SK-N-SH treated with all-trans-retinoic acid at 6 μM for 48 hours (cell line): ENCODE data around the gene ARHGAP44.

Experiments
- ATAC-seq: fragments of 200-7000 bp; cut with Tn5 transposase; 3 replicates; pipeline ENCODE4 v1.9.1; 2020; ENCODE audit warnings: mild to moderate bottlenecking, moderate library complexity
- ARNTL ChIP-seq: fragments of 450-650 bp; formaldehyde crosslinking; IDR thresholded peaks from 2 replicates; pipeline ENCODE4 v1.5.0; 2020; ENCODE audit warnings: low read depth, mild to moderate bottlenecking, moderate library complexity, borderline replicate concordance
- BACH2 ChIP-seq: fragments of 250-450 bp; sonication (Bioruptor Pico); IDR thresholded peaks from 2 replicates; pipeline ENCODE4 v1.9.0; 2021; ENCODE audit warnings: mild to moderate bottlenecking, borderline replicate concordance
- CREB5 ChIP-seq: fragments of 250-450 bp; sonication (Bioruptor Pico); IDR thresholded peaks from 2 replicates; pipeline ENCODE4 v1.5.1; 2020; ENCODE audit warnings: low read depth, mild to moderate bottlenecking, moderate library complexity
- CSDC2 ChIP-seq: fragments of 250-450 bp; sonication (Bioruptor Pico); IDR thresholded peaks from 2 replicates; pipeline ENCODE4 v1.5.0; 2020; ENCODE audit warnings: mild to moderate bottlenecking, moderate library complexity
- CSRNP3 ChIP-seq: fragments of 250-450 bp; sonication (Bioruptor Pico); IDR thresholded peaks from 2 replicates; pipeline ENCODE4 v1.5.1; 2021; ENCODE audit warnings: mild to moderate bottlenecking, moderate library complexity
- ESRRG ChIP-seq: fragments of 250-450 bp; sonication (Bioruptor Pico); IDR thresholded peaks from 2 replicates; pipeline ENCODE4 v1.6.1; 2021; ENCODE audit warnings: mild to moderate bottlenecking
- GLIS3 ChIP-seq: fragments of 250-450 bp; sonication (Bioruptor Pico); IDR thresholded peaks from 2 replicates; pipeline ENCODE4 v1.5.0; 2020; ENCODE audit warnings: mild to moderate bottlenecking, moderate library complexity
- ISL1 ChIP-seq: fragments of 250-450 bp; sonication (Bioruptor Pico); IDR thresholded peaks from 2 replicates; pipeline ENCODE4 v2.1.2; 2022; ENCODE audit warnings: mild to moderate bottlenecking, moderate library complexity
- OSR1 ChIP-seq: fragments of 250-450 bp; sonication (Bioruptor Pico); IDR thresholded peaks from 2 replicates; pipeline ENCODE4 v1.8.0; 2022; ENCODE audit warnings: moderate library complexity, mild to moderate bottlenecking, inconsistent platforms
- PATZ1 ChIP-seq: fragments of 250-450 bp; sonication (Bioruptor Pico); IDR thresholded peaks from 2 replicates; pipeline ENCODE4 v1.8.0; 2020; ENCODE audit warnings: mild to moderate bottlenecking, moderate library complexity, borderline replicate concordance
- POU6F1 ChIP-seq: fragments of 250-450 bp; sonication (Bioruptor Pico); IDR thresholded peaks from 2 replicates; pipeline ENCODE4 v1.8.0; 2021; ENCODE audit warnings: low read depth, mild to moderate bottlenecking, moderate library complexity, borderline replicate concordance
- PPARA ChIP-seq: fragments of 250-450 bp; sonication (Bioruptor Pico); IDR thresholded peaks from 2 replicates; pipeline ENCODE4 v1.5.0; 2020; ENCODE audit warnings: mild to moderate bottlenecking, borderline replicate concordance
- RARB ChIP-seq: fragments of 250-450 bp; sonication (Bioruptor Pico); IDR thresholded peaks from 2 replicates; pipeline ENCODE4 v1.8.0; 2021; ENCODE audit warnings: mild to moderate bottlenecking, moderate library complexity
- SNAI2 ChIP-seq: fragments of 250-450 bp; sonication (Bioruptor Pico); IDR thresholded peaks from 2 replicates; pipeline ENCODE4 v1.5.0; 2020; ENCODE audit warnings: mild to moderate bottlenecking, moderate library complexity
- TCF4 ChIP-seq: fragments of 250-450 bp; sonication (Bioruptor Pico); IDR thresholded peaks from 2 replicates; pipeline ENCODE4 v1.8.0; 2021; ENCODE audit warnings: mild to moderate bottlenecking, moderate library complexity, borderline replicate concordance
- TOX ChIP-seq: fragments of 250-450 bp; sonication (Bioruptor Pico); IDR thresholded peaks from 2 replicates; pipeline ENCODE4 v1.8.0; 2021; ENCODE audit warnings: mild to moderate bottlenecking, moderate library complexity, borderline replicate concordance
- TSHZ2 ChIP-seq: fragments of 250-450 bp; sonication (Bioruptor Pico); IDR thresholded peaks from 2 replicates; pipeline ENCODE4 v1.5.0; 2020; ENCODE audit warnings: mild to moderate bottlenecking, moderate library complexity
- ZC3H10 ChIP-seq: fragments of 250-450 bp; sonication (Bioruptor Pico); IDR thresholded peaks from 2 replicates; pipeline ENCODE4 v1.5.1; 2021; ENCODE audit warnings: mild to moderate bottlenecking, moderate library complexity
- ZFP3 ChIP-seq: fragments of 250-450 bp; sonication (Bioruptor Pico); IDR thresholded peaks from 2 replicates; pipeline ENCODE4 v1.5.0; 2020; ENCODE audit warnings: mild to moderate bottlenecking, moderate library complexity
- ZNF70 ChIP-seq: fragments of 450-650 bp; formaldehyde crosslinking; IDR thresholded peaks from 2 replicates; pipeline ENCODE4 v1.5.0; 2020; ENCODE audit warnings: mild to moderate bottlenecking, moderate library complexity
- ZNF8 ChIP-seq: fragments of 450-650 bp; formaldehyde crosslinking; IDR thresholded peaks from 2 replicates; pipeline ENCODE4 v1.5.0; 2020; ENCODE audit warnings: mild to moderate bottlenecking, moderate library complexity

Gene ARHGAP44

GRCh38 chr17:12813664-12814063 lies 24.4 kb downstream of the ARHGAP44 start:
- no peak for TF ChIP-seq RARB (CRISPR knock-in tag)
- TF ChIP-seq CREB5 (CRISPR knock-in tag) = no peak
- no peak for TF ChIP-seq CSDC2 (CRISPR knock-in tag)
- TF ChIP-seq PATZ1 (CRISPR knock-in tag) = no peak
- no peak for ATAC-seq

GRCh38 chr17:12814718-12815117 lies 25.4 kb downstream of the ARHGAP44 start:
- TF ChIP-seq ESRRG (CRISPR knock-in tag) (no peak), CSRNP3 (CRISPR knock-in tag) (no peak), OSR1 (no peak), BACH2 (CRISPR knock-in tag) (no peak), ARNTL (CRISPR knock-in tag) (no peak), ZFP3 (no peak), TOX (no peak), POU6F1 (CRISPR knock-in tag) (no peak), PATZ1 (CRISPR knock-in tag) (no peak), ZNF70 (CRISPR knock-in tag) (no peak)
- no peak for ATAC-seq

GRCh38 chr17:12815642-12816141 lies 26.4 kb downstream of the ARHGAP44 start:
- TF ChIP-seq ZFP3 = no peak
- no peak for TF ChIP-seq PPARA (CRISPR knock-in tag)
- TF ChIP-seq OSR1 = no peak
- TF ChIP-seq PATZ1 (CRISPR knock-in tag) = no peak
- TF ChIP-seq ZNF8 (CRISPR knock-in tag) = no peak
- no peak for TF ChIP-seq CSDC2 (CRISPR knock-in tag)
- no peak for TF ChIP-seq ESRRG (CRISPR knock-in tag)
- TF ChIP-seq ZC3H10 (CRISPR knock-in tag) = no peak
- no peak for TF ChIP-seq ISL1 (CRISPR knock-in tag)
- no peak for TF ChIP-seq TCF4 (CRISPR knock-in tag)
- TF ChIP-seq ZNF70 (CRISPR knock-in tag) = no peak
- TF ChIP-seq RARB (CRISPR knock-in tag) = no peak
- TF ChIP-seq GLIS3 = no peak
- TF ChIP-seq TSHZ2 (CRISPR knock-in tag) = no peak
- no peak for TF ChIP-seq TOX
- no peak for TF ChIP-seq CSRNP3 (CRISPR knock-in tag)
- TF ChIP-seq SNAI2 (CRISPR knock-in tag) = no peak
- no peak for ATAC-seq
